ENCODE measurements around the gene SBK3. TPM values are rescaled to one million over a fixed set of nuclear protein-coding genes. Genes with fewer than 3 reads are reported as not detected.

SBK3 gene
- total RNA-seq, 1 experiment from 2014 or later = not detected

DNA sequence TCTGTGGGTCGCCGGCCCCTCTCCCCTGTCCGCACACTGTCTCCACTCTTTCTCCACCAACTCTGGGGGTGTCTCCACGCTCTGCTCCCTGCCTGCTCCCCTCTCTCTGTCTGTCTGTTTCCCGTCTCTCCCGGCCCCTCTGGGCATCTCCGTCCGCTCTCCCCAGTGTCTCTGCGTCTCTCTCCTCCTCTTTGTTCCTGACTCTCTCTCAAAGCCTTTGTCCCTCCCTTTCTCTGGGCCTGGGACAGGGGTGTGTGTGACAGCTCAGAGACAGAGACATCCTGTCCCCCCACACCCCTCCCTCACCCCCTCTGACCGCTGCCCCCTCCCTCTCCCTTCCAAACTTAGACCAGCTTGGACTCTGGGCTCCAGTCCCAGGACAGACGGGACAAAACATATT, 668 bp upstream of the SBK3 start:
- Mint-ChIP-seq H3K9me3 (ENCODE audit: unreplicated experiment) (peaks cover 14% of the 10 kb centered on the region), H3K27ac (ENCODE audit: low read depth, unreplicated experiment) (no peak overlapping the region), H3K27me3 (ENCODE audit: insufficient read depth, unreplicated experiment) (peaks cover 14% of the 10 kb centered on the region), H3K4me3 (ENCODE audit: unreplicated experiment) (no peak overlapping the region), H3K36me3 (ENCODE audit: insufficient read depth, unreplicated experiment) (no peaks in the 10 kb centered on the region), H3K4me1 (ENCODE audit: insufficient read depth, unreplicated experiment) (peaks cover 13% of the 10 kb centered on the region)
- no peak for DNase-seq (ENCODE audit: unreplicated experiment)
- no TSS peak for BruUV-seq (replicated peaks)
- ChIA-PET CTCF (interaction anchor here (0.6 kb wide), 2 partner anchors 107 to 432 kb away, joined by 3 to 4 read pairs; no protein-coding TSS in a partner anchor), POLR2A (no interaction called here)
- TF ChIP-seq, protein P1, sequence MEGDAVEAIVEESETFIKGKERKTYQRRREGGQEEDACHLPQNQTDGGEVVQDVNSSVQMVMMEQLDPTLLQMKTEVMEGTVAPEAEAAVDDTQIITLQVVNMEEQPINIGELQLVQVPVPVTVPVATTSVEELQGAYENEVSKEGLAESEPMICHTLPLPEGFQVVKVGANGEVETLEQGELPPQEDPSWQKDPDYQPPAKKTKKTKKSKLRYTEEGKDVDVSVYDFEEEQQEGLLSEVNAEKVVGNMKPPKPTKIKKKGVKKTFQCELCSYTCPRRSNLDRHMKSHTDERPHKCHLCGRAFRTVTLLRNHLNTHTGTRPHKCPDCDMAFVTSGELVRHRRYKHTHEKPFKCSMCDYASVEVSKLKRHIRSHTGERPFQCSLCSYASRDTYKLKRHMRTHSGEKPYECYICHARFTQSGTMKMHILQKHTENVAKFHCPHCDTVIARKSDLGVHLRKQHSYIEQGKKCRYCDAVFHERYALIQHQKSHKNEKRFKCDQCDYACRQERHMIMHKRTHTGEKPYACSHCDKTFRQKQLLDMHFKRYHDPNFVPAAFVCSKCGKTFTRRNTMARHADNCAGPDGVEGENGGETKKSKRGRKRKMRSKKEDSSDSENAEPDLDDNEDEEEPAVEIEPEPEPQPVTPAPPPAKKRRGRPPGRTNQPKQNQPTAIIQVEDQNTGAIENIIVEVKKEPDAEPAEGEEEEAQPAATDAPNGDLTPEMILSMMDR (IDR thresholded peaks at IDR 0.05; ENCODE audit: unreplicated experiment) = no peak
- intact Hi-C loops (cut with micrococcal nuclease) = no loop called here

DNA sequence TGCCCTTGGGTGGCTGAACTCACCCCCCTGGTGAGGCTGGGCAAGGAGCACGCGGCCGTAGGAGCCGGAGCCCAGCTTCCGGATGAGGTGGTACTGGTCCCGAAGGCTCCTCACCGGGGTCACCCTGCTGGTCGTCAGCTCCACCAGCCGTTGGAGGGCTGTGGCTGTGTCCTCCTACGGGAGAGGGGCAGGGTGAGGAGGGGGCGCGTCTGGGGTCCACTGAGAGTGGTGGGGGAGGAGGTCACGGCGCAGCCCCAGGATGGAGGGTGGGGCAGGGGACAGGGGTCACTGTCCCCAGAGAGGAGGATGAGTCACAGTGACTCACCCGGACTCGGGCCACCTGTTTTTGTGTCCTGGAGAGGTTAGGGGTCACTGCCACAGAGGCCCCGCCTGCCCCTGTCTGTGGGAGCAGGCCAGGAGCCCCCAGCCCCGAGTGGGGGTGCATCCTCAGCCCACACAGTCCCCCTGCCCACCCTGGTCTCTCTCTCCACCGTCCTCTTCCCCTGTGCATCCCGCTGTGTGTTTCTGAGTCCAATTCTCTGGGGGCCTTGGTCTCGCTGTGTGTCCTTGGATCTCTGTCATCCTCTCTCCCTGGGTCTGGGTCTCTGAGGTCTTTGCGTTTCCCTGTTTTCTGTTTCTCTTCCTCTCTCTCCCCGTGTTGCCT, 435 bp downstream of the SBK3 start:
- intact Hi-C loops (cut with micrococcal nuclease) = no loop called here
- Mint-ChIP-seq H3K36me3 (ENCODE audit: insufficient read depth, unreplicated experiment) (no peaks in the 10 kb centered on the region), H3K4me1 (ENCODE audit: insufficient read depth, unreplicated experiment) (peaks cover 13% of the 10 kb centered on the region), H3K9me3 (ENCODE audit: unreplicated experiment) (peaks cover 14% of the 10 kb centered on the region), H3K27ac (ENCODE audit: low read depth, unreplicated experiment) (no peak overlapping the region), H3K27me3 (ENCODE audit: insufficient read depth, unreplicated experiment) (peaks cover 14% of the 10 kb centered on the region), H3K4me3 (ENCODE audit: unreplicated experiment) (no peak overlapping the region)
- DNase-seq (ENCODE audit: unreplicated experiment) = no peak
- POLR2A ChIA-PET = no interaction called here
- TF ChIP-seq, protein P1 (IDR thresholded peaks at IDR 0.05; ENCODE audit: unreplicated experiment) = no peak
- BruUV-seq (replicated peaks) = no TSS peak
- CTCF ChIA-PET = no interaction called here

DNA sequence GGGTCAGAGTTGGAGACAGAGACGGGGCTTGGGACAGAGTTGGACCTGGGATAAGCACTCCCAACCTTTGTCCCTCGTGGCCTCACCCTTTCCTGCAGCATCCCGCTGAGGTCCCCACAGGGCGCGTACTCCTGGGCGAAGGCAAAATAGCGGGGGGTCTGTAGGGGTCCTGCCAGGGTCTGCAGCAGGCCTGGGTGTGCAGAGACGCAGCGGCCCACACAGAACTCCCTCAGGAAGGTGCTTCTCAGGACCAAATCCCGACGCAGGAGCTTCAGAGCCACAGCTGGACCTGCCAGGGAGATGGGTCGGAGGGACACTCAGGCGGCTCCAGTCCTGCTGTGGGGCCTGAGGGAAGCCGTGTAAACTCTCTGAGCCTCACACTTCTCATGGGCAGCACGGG, 1.3 kb downstream of the SBK3 start:
- intact Hi-C loops (cut with micrococcal nuclease) = no loop called here
- no peak overlapping the region for H3K4me3 Mint-ChIP-seq (ENCODE audit: unreplicated experiment)
- ChIA-PET POLR2A (no interaction called here), CTCF (no interaction called here)
- no peaks in the 10 kb centered on the region for H3K36me3 Mint-ChIP-seq (ENCODE audit: insufficient read depth, unreplicated experiment)
- H3K9me3 Mint-ChIP-seq (ENCODE audit: unreplicated experiment) = peaks cover 14% of the 10 kb centered on the region
- BruUV-seq (replicated peaks) = no TSS peak
- no peak for DNase-seq (ENCODE audit: unreplicated experiment)
- TF ChIP-seq, protein P1 (IDR thresholded peaks at IDR 0.05; ENCODE audit: unreplicated experiment) = no peak
- peaks cover 13% of the 10 kb centered on the region for H3K4me1 Mint-ChIP-seq (ENCODE audit: insufficient read depth, unreplicated experiment)
- H3K27me3 Mint-ChIP-seq (ENCODE audit: insufficient read depth, unreplicated experiment) = peaks cover 14% of the 10 kb centered on the region
- H3K27ac Mint-ChIP-seq (ENCODE audit: low read depth, unreplicated experiment) = no peak overlapping the region

DNA sequence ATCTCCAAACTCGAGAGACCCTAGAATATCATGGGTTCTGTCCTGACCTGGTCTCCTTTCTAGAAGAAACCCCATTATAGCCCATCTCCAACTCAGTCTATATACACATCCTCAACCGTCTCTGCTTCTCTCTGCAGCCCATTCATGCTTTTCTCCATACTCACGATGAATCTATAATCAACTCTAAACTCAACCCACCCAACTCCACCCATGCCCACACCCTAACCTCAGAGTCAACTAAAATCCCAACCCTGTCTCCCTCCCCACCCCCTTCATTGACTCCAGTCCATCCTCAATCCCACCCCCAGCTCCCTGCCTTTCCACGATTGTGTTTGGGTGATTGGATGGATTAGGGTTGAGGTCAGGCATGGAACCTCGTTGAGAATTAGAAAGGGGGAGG, 1.8 kb downstream of the SBK3 start:
- no peak overlapping the region for H3K4me3 Mint-ChIP-seq (ENCODE audit: unreplicated experiment)
- peaks cover 13% of the 10 kb centered on the region for H3K4me1 Mint-ChIP-seq (ENCODE audit: insufficient read depth, unreplicated experiment)
- DNase-seq (ENCODE audit: unreplicated experiment) = no peak
- peaks cover 14% of the 10 kb centered on the region for H3K27me3 Mint-ChIP-seq (ENCODE audit: insufficient read depth, unreplicated experiment)
- H3K9me3 Mint-ChIP-seq (ENCODE audit: unreplicated experiment) = peaks cover 14% of the 10 kb centered on the region
- POLR2A ChIA-PET = interaction anchor here (0.6 kb wide), 1 partner anchor 251 kb away, joined by 3 read pairs; no protein-coding TSS in a partner anchor
- no TSS peak for BruUV-seq (replicated peaks)
- TF ChIP-seq, protein P1 (IDR thresholded peaks at IDR 0.05; ENCODE audit: unreplicated experiment) = no peak
- CTCF ChIA-PET = no interaction called here
- no peak overlapping the region for H3K27ac Mint-ChIP-seq (ENCODE audit: low read depth, unreplicated experiment)
- intact Hi-C loops (cut with micrococcal nuclease) = no loop called here
- H3K36me3 Mint-ChIP-seq (ENCODE audit: insufficient read depth, unreplicated experiment) = no peaks in the 10 kb centered on the region
